ENCODE data around the gene MICOS13. TPM values are rescaled to one million over a fixed set of nuclear protein-coding genes. Genes with fewer than 3 reads are reported as not detected.
A peak's percentile ranks its signal among the peaks of the same experiment; 100 is the strongest.

Gene MICOS13
- total RNA-seq, 2 donors from 2014 or later, result 16.9 to 43.7 TPM

DNA sequence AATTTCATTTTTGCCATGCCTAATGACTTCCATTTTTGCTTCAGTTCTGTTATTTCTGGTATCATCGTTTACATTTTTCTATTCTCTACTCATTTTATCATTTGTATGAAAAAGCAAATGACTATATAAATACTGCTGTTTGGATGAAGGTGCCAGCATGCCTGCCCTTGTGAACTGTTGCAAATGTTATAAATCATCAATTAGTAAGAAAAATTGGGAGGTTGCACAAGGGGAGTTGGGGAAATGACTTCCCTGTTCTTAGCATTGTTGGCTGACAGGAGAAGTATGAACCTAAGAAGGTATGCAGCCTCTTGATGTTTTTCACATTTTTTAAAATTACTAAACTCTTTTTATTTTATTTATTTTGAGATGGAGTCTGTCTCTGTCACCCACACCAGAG is 42.3 kb downstream of the MICOS13 start:
- DNase-seq (ENCODE audit: low spot score) (no peak), ATAC-seq (ENCODE audit: insufficient number of reproducible peaks, low FRiP score, low read depth) (no peak)
- no peak overlapping the region for H3K27ac ChIP-seq
- H3K27me3 ChIP-seq (replicated peaks; ENCODE audit: insufficient read depth), result no peaks in the 10 kb centered on the region
- peaks cover 10% of the 10 kb centered on the region for H3K36me3 ChIP-seq
- no peak for TF ChIP-seq CTCF (IDR thresholded peaks at IDR 0.05)
- peaks cover 0 to 3% of the 10 kb centered on the region in 2 donors for H3K4me1 ChIP-seq (ENCODE audit: control insufficient read depth in 1 of 2, low read depth in 2 of 2)
- H3K4me3 ChIP-seq, result no peak overlapping the region
- H3K9me3 ChIP-seq, result no peaks in the 10 kb centered on the region

GRCh38 chr19:5635427-5635826 is 44.9 kb downstream of the MICOS13 start:
- Histone ChIP-seq H3K4me1 (ENCODE audit: control insufficient read depth in 1 of 2, low read depth in 2 of 2) (peaks cover 23 to 27% of the 10 kb centered on the region in 2 donors), H3K27ac (no peak overlapping the region), H3K27me3 (replicated peaks; ENCODE audit: insufficient read depth) (no peaks in the 10 kb centered on the region), H3K36me3 (no peaks in the 10 kb centered on the region), H3K9me3 (no peaks in the 10 kb centered on the region), H3K4me3 (no peak overlapping the region)
- DNase-seq (ENCODE audit: low spot score) (no peak), ATAC-seq (ENCODE audit: insufficient number of reproducible peaks, low FRiP score, low read depth) (no peak)
- no peak for TF ChIP-seq CTCF (IDR thresholded peaks at IDR 0.05)

- Histone ChIP-seq H3K4me1 (ENCODE audit: control insufficient read depth in 1 of 2, low read depth in 2 of 2) (peaks cover 44 to 49% of the 10 kb centered on the region in 2 donors), H3K9me3 (no peaks in the 10 kb centered on the region), H3K27me3 (replicated peaks; ENCODE audit: insufficient read depth) (no peaks in the 10 kb centered on the region), H3K27ac (no peak overlapping the region), H3K36me3 (peaks cover 1% of the 10 kb centered on the region), H3K4me3 (no peak overlapping the region)
- ATAC-seq (ENCODE audit: insufficient number of reproducible peaks, low FRiP score, low read depth), result no peak
- DNase-seq (ENCODE audit: low spot score), result no peak
- TF ChIP-seq CTCF (IDR thresholded peaks at IDR 0.05), result no peak
Observed at GRCh38 chr19:5632657-5633056, 47.7 kb downstream of the MICOS13 start.

DNA sequence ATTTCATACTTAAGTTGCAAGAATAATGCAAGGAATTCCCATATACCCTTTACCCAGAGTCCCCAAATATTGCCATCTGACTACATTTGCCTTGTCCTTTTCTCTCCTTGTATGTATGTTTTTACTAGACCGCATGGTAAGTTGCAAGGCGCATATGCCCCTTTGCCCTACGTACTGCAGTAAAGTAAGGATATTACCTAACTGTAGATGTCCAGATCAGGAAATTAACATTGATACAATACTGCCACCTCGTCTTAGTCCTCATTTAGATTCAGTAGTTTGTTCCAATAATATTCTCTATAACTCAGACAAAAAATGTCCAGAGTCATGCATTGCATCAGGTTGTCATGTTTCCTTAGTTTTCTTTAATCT is 48.1 kb downstream of the MICOS13 start:
- peaks cover 46 to 53% of the 10 kb centered on the region in 2 donors for H3K4me1 ChIP-seq (ENCODE audit: control insufficient read depth in 1 of 2, low read depth in 2 of 2)
- TF ChIP-seq CTCF (IDR thresholded peaks at IDR 0.05), result no peak

DNA sequence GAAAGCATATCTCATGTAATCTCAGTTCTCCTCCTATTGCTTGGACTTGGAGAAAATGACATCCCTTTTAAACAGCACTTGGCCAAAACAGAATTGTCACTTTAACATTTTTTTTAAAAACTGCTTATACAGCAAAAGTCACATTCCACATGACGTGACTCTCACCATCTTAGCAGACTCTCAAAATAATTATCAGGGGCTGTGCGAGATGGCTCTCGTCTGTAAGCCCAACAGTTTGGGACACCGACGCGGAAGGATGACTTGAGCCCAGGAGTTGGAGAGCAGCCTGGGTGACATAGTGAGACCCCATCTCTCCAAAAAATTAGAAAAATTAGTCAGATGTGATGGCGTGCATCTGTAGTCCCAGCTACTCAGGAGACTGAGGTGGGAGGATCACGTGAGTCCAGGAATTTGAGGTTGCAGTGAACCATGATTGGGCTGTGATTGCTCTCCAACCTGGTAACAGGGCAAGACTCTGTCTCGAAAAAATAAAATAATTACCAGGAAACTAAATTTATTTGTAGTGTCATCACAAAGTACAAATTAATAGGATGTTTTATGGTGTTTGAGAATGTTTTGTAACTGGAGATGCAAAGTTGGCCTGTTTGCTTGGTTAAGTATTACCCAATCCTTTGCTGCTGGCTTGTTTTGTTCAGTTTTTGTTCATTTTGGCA is 48.6 kb downstream of the MICOS13 start:
- no peak for TF ChIP-seq CTCF (IDR thresholded peaks at IDR 0.05)
- no peak for DNase-seq (ENCODE audit: low spot score)
- peaks cover 48 to 59% of the 10 kb centered on the region in 2 donors for H3K4me1 ChIP-seq (ENCODE audit: control insufficient read depth in 1 of 2, low read depth in 2 of 2)
- no peaks in the 10 kb centered on the region for H3K9me3 ChIP-seq
- H3K27ac ChIP-seq, result peak overlapping the region in 1 of 2 donors; percentile 31
- H3K27me3 ChIP-seq (replicated peaks; ENCODE audit: insufficient read depth), result no peaks in the 10 kb centered on the region
- peak overlapping the region; percentile 8 for H3K4me3 ChIP-seq
- H3K36me3 ChIP-seq, result peaks cover 11% of the 10 kb centered on the region
- ATAC-seq (ENCODE audit: insufficient number of reproducible peaks, low FRiP score, low read depth), result no peak

More for the DNA sequence above, 48.1 kb downstream of the MICOS13 start:
- Histone ChIP-seq H3K36me3 (peaks cover 6% of the 10 kb centered on the region), H3K9me3 (no peaks in the 10 kb centered on the region), H3K27ac (peak overlapping the region in 1 of 2 donors; percentile 31), H3K27me3 (replicated peaks; ENCODE audit: insufficient read depth) (no peaks in the 10 kb centered on the region), H3K4me3 (peak overlapping the region; percentile 8)
- ATAC-seq (ENCODE audit: insufficient number of reproducible peaks, low FRiP score, low read depth) (no peak), DNase-seq (ENCODE audit: low spot score) (no peak)
